Amygdala (tissue), 56 donors: ENCODE data around the gene BHLHA15.

Experiments
- DNase-seq, 56 donors: peaks; one replicate each; lab custom pipeline; 2025; lab: John Stamatoyannopoulos, UW

Gene BHLHA15

DNA sequence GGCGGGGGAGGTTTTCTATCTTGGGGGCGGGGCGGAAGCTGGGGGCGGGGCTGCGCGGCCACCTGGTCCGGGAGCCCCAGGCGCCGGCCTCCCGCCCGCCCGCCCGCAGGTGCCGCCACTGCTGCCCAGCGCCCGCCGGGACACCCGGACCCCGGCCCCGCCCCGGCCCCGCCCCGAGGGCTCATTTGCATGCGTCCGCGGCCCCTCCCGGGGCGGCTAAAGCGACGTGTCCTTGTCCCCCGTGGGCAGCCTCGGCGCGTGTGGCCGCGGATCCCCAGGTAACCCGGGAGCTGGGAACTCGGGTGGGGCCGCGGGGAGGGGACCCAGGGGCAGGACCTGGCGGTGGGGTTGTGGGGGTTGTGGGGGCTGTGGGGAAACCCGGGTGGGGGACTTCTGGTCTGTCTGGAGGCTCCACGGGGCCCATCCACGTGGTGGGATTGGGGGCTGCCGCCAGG lies at the start of gene BHLHA15:
TSS of gene BHLHA15 (plus strand) at position 219 of the 455 bp plus-strand sequence. CDS start 871 bp downstream, outside the sequence.
- peak in 2 of 56 donors; percentile 22 to 64 for DNase-seq

DNA sequence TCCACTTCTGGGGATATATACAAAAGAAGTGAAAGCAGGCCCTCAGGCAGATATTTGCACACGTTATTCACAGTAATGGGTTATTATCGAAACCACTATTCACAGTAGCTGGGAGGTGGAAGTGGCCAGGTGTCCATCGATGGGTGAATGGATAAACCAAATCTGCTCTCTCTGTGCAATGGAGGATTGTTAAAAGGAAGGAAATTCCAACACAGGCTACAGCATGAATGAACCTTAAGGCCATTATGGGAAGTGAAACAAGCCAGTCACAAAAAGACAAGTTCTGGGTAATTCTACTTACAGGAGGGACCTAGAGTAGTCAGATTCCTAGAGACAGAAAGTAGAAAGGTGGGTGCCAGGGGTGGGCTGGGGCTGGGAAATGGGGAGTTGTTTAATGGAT lies 48.5 kb upstream of the BHLHA15 start:
- DNase-seq: no peak

DNA sequence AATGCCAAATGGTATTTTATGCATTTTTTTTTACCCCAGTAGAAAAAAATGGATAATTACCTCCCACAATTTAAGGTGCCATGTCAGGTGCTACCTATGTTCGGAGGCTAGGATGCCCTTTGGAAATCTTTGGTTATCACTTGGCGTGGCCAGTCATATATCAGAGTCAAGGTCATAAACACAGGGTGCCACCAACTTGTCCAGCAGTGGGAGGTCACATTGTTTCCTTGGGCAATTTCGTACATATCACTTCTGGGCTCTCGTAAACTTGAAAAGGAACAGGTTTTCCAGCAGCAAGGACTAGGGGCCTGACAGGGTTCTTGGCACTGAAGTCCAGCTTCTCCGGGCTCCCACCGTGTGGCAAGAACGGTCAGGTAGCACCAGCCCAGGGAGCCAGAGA lies 48.0 kb upstream of the BHLHA15 start:
- DNase-seq: no peak

DNA sequence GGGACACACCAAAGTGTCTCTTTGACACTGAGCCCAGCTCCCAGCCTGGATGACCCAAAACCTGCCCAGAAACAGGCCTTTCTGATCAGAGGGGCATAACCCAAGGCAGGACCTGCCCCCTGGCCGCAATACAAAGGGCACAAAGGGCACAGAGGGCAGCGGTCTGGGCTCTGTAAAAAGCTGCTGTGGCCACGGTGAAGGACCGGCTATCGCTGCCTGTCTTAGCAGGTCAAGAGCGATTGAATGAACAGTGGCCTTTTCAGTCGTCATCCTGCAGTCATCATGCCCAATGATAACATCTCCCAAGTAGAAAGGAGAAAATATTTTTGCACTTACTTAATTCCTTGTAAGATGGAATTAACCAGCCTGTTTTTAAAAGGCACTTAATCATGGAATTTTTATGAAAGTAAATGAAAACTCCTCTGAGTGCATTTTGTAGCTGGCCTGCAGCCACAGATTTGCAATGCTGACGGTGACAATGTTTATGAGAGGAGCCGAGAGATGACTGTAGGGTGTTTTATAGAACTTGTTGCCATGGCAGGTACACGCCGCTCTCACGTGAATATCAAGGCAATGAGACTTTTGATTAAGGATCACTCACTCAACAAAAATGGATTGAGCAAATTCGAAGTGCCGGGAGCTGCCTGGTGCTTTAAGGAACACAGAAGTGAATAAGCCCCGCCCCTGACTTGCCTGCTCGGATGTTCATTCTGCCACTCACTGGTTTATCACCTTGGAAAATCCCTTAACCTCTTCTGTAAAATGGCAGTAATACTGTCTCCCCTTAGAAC lies 47.3 kb upstream of the BHLHA15 start:
- DNase-seq: peak in 5 of 56 donors; percentile 7 to 43 (median 24)

DNA sequence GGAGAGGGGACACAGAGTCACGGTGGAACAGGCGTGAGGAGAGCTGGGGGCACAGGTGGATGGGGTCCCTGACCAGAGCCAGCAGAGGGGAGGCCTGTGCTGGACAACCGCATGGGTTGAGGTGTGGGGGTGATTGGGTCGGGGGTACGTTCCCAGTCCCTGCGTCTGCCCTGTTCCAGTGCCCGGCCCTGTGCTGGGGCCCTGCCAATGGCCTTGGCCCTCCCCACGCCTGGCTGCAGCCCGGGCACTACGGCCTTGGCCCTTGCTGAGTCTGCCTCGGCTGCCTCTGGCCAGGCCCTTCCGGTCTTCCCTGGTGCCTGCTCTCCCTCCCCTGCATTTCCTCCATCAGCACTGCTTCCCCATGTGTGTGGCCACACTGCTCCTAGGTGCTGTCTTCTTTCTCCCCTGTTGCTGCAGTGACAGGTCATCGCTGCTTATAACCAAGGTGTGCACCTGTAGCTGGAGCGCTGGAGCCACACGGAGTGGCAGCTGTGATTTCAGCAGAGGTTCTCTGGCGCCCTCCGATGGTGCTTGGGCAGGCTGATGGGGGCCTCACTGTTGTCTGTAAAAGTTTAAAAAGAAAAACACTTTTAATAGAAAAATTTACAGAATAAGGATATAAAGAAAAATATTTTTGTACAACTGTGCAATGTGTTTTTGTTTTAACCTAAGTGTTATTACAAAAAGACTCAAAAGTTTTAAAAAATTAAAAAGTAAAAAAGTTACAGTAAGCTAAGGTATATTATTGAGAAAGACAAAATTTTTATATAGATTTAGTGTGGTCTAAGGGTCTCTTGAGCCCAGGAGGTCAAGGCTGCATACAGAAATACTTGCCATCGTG lies 45.2 kb upstream of the BHLHA15 start:
- peak in 20 of 56 donors; percentile 8 to 63 (median 34) for DNase-seq

DNA sequence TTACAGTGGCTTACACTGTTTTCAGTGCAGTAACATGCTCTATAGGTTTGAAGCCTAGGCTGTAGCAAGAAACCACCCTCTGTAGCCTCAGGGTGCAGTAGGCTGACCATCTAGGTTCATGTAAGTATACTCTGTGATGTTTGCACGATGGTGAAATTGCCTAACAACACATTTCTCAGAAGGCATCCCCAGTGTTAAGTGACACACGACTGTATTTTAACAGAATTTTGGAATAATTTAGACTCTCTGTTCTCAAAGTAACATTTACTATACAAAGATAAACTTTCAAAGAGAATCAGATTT lies 44.6 kb upstream of the BHLHA15 start:
- no peak for DNase-seq

DNA sequence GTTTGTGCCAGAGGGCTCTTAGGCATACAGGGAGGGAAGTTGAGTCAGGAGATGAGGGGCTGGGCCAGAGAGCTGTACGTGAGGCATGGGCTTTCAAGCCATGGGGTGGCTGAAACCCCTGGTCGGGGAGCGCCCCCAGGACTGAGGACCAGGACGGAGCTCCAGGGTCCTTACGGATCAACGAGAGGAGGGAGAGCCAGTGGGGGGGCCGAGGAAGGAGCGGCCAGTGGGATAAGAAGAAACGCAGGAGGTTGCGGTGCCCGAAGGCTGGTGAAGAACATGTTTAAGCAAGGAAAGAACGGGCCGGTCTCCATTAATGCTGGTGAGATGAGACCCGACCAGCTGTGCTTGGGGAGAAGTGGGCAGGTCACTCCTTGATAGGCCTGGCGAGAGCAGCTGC lies 43.6 kb upstream of the BHLHA15 start:
- DNase-seq: no peak

DNA sequence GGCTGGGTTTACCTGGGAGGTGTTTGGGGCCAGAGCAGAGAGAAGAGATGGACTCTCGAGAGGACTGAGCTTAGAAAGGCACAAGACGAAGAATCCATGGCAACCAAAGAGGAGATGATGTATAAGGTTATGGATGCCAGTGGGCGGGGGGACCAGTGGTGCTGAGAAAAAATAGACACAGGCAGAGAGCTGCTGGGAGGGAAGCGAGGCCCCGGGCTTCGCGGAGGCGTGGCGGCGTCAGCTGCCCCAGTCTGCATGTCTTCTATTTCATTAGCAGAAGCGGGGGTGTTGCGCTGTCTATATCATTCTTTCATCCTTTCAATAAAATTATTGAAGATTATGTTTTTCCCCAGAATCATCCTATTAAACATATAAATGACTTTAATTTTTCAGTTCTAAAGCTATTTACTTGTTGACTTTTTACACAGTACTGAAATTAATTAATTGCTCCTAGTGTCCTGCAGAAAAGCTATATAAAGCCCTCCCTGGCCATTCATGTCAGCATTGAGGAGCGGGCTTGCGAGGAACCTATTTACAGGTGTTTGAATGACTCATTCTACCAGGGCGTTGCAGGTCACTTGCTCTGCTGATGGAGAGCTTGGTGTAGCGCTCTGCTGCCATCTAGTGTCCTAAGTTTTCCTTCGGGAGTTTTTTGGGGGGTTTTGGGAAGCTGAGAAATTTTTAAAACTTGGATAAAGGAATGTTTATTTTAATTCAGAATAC lies 42.9 kb upstream of the BHLHA15 start:
- DNase-seq: peak in 37 of 56 donors; percentile 9 to 70 (median 35)

DNA sequence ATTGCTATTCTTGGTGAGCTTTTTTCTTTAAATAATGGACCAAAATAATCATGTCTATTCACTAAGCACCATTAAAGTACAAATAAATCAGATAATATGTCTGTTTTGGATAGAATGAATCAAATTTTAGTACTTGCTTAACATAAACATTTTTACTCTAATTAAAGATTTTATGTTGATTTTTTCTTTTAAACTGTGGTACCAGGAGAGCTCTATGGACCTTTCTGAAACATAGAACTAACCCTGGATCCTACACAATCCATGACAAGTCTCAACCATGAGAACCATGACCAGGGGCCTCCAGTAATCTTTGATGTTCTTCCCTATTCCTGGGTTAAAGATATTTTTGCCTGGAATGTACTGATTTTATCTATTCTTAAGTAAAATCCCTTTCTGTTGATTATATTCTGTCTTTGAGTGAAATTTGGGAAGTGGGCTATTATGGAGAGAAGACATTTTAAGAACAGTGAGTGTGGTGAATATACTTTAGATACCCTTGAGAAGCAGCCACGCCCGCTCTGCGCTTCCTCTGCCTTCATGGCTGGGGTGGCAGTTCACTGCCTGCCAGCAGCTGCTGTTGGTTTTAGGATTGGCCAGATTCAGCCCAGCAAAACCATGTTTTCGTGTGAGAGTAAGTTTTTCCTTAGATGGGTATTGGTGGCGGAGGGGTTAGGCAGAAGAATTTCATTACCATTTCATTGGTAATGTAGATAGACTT lies 42.2 kb upstream of the BHLHA15 start:
- no peak for DNase-seq

DNA sequence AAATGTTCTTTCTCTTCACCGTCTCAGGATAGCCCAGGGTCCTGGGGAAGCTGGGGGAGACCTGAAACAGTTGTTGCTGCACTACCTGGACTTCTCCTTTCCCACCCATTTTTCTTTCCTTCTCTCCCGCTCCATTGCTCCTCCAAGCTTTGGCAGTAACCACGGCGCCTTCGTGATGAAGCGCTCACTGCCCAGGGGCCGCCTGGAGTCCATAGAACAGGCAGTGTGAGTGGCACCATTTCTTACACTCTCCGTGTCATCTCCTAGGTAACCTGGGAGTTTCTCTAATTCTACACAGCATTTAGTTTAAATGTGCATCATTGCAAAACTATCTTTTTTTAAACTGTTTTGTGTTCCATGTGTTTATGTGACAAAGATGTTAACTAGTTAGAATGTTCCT lies 40.3 kb upstream of the BHLHA15 start:
- peak in 5 of 56 donors; percentile 22 to 52 (median 27) for DNase-seq

DNA sequence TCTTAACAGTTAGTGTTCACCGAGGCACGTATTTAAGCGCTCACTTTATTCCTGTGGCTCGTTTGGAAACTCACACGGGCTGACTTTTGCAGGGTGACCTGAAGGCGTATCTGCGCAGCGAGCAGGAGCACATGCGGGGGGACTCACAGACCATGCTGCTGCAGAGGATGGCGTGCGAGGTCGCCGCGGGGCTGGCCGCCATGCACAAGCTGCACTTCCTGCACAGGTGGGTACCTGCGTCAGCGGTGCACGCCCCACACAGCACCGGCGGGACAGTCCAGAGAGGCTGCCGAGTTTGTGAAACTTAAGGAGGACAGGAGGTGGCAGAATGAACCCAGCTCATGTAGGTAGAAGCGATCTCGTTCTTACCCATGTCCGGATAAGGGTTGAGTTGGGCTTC lies 39.8 kb upstream of the BHLHA15 start:
- no peak for DNase-seq

DNA sequence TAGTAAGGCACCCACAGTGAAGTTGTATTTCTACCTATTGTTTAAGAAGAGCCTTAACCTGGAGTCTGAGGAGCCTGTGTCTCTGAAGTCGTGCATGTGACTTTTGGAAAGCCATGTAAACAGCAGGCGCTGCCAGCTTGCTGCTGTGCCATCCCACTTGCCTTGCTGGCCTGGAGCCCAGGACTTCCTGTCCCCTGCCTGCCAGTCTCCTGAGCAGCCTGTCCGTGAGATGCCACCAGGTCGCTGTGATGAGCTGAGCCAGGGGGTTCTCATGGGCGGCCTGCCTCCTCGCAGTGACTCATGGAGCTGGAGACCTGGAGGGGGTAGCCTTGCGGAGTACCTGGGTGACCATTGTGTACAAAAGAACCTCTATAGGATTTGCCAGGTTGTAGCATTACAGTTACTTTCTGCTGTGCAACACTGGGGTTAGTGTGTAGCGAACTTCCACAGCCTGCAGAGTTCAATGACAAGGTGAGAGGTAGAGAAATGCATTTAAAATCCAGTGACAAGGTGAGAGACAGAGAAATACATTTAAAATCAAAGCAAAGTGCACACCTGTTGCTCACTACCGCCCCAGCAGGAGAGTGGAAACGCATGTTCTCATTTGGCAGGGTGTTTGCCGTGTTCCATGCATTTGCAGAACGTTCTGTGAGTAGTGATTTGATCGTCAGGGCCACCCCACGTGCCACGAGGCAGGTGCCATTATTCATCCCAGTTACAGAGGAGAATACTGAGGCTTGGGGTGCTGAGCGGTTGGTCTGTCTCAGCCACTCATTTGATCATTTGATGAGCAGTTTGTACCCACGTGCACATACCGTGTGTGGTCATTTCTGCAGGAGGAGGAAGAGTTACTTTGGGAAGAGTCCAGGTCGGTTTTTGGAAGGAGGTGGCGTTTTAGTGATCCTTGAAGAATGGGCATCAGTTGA lies 36.6 kb upstream of the BHLHA15 start:
- peak in 14 of 56 donors; percentile 10 to 57 (median 30) for DNase-seq

DNA sequence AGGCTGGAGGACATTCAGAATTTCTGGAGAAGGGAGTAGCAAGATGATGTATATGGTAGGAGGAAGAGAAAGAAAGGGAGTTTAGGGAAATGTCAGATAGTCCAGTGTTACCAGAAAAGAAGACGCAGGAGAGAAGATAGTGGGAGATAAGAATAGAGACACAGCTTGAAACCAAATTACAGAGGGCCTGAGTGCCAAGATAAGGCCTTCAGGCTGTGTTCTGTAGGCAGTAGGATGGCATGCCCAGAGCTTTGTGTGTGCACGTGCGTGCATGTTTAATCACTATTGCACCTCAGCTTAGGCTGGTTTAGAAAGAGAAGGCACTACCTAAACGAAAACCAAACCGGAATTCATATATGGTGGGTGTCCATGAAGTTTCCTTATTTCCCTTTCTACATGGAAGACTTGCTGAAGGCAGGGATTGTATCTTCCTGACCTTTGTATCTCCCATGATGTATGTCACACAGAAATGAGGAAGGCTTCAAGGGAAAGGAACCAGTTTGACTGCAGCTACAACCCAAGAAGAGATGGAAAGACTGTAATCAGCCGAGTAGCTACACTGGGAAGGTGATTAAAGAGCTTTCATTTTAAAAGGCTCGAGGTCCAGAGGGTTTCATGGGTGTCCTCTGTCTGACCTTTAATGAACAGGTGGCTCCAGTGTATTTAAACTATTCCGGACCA lies 35.8 kb upstream of the BHLHA15 start:
- DNase-seq: no peak

DNA sequence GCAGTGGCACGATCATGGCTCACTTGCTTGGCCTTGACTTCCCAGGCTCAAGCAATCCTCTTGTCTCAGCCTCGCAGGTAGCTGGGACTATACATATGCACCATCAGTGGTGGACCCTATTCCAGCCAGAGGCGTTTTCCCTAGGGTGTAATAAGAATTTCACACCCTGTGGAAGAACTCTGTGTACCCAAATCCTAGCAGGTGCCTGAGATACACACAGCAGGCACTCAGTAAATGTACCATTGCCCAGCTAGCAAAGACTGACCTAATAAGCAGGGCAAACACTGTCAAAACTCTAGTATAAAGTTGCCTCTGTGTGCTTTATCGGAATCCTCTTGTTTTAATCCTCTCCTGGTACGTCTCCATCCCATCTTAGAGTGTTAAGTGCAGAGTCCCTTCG lies 33.7 kb upstream of the BHLHA15 start:
- no peak for DNase-seq

DNA sequence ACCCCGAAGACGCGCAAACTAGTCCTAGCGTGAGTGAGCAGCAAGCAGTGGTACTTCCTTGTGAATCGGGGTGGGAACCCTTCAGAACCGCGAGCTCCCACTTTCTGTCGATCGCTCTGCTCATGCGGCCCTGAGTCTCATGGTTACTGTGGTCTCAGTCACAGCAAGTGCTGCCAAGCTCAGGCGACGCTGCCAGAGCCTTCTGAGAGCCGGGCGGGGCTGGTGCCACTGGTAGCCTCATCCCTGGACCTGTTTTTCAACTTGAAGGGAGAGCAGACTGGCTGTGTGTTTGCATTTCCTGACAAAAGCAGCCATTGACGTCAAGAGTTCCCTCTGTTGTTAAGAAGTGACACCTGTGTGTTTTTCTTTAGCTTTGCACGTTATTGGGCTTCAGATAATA lies 32.9 kb upstream of the BHLHA15 start:
- DNase-seq: peak in 47 of 56 donors; percentile 13 to 86 (median 59)

DNA sequence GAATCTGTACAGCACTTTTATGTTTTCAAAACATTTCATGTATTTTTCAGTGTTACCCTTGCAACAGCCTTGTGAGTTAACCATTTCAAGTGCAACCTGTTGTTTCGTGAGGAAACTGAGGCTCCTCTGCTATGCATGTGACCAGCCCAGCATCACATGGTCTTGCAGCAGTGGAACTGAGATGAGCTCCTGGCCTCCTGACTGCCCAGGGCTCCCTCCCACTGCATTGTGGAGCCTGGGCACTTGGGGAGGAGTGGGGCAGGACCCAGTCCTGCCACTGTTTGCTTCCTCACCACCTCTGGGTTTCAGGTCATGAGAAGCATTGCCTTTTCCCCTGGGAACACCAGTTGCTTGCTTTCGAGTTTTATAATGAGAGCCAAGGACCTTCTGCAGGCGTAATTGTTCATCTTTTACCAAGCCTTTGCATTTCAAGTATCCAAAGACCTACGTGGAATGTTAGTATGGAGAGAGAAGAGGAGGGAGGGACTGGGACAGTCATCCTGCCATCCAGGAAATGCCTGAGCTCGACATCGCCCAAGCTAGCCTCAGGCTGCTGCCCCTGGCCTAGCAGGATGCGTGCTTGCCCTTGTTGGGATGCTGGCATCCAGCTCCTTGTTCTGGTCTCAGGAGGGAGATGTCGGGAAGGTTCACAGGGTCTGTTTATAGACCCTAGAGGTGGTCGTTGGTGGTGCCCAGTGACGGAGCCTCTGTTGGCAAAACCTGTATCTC lies 32.3 kb upstream of the BHLHA15 start:
- DNase-seq: no peak

DNA sequence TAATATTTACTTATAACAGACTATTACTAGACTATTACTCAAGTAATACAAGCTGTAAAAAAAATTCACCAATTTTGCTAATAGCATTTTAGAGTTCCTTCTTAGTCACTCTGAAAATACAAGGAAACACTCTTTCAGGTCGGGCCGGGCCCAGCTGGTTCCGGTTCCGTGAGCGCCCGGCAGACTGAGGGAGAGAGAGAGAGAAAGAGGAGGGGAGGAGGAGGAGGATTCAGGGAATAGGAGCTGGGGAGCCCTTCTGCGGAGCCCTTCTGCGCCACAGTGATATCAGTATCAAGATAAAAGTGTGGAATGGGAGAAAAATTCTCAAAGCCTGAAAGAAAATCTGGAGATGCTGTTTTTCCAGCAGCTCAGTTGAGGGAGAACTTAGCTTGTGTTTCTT lies 30.5 kb upstream of the BHLHA15 start:
- no peak for DNase-seq

DNA sequence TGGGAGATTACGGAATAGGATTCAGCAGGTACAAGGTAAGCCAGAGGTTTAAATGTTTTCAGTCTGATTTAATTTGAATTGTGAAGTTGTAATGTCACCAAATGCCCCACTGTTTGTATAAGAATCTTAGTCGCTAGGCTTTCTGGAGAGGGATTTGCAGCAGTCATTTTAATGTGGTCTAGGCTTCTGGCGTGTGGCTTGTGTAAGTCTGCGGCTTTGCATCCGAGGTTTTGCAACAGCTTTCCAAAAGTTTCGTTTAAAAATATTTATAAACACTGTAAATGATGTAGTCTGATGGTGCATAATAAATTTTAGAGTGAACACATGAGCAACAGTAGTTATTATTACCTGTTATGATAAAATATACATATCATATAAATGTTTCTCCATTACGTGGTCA lies 26.1 kb upstream of the BHLHA15 start:
- DNase-seq: no peak
